ENCODE results near the gene RAB11FIP4. TPM values are rescaled to one million over a fixed set of nuclear protein-coding genes. Genes with fewer than 3 reads are reported as not detected.

The RAB11FIP4 gene
- total RNA-seq, 1 experiment from 2014 or later, result 15.1 TPM

DNA sequence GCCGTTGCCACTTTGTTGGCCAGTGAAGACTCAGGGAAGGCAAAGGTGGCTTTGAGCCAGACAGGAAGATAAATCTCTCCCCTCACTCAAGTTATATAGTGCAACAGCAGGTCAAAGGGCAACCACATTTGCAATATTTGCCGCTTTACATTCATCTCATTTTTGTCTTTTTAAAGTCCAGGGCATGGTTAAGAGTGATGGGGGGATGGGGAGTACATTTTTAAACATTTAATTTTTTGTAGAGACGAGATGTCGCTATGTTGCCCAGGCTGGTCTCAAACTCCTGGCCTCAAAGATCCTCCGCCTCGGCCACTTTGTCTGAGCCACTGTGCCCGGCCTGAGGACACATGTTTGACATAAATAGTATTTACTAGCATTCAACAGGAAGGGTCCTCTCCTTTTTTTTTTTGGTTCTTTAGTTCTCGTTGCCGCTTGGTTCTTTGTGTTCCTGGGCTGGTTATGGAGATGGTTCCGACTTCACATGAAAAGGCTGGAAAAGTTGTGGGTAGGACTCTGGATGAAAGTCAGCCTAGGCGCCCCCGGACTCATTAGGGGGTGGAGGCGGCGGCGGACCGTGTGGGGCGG, 95.7 kb downstream of the RAB11FIP4 start:
- ATAC-seq (no peak), DNase-seq (ENCODE audit: low read depth, low spot score) (no peak)
- TF ChIP-seq, protein P1, sequence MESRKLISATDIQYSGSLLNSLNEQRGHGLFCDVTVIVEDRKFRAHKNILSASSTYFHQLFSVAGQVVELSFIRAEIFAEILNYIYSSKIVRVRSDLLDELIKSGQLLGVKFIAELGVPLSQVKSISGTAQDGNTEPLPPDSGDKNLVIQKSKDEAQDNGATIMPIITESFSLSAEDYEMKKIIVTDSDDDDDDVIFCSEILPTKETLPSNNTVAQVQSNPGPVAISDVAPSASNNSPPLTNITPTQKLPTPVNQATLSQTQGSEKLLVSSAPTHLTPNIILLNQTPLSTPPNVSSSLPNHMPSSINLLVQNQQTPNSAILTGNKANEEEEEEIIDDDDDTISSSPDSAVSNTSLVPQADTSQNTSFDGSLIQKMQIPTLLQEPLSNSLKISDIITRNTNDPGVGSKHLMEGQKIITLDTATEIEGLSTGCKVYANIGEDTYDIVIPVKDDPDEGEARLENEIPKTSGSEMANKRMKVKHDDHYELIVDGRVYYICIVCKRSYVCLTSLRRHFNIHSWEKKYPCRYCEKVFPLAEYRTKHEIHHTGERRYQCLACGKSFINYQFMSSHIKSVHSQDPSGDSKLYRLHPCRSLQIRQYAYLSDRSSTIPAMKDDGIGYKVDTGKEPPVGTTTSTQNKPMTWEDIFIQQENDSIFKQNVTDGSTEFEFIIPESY (IDR thresholded peaks at IDR 0.05; ENCODE audit: extremely low read depth, insufficient replicate concordance, low read length), result no peak
- TF ChIP-seq EGR1 (IDR thresholded peaks at IDR 0.05; ENCODE audit: low read depth), result no peak
- TF ChIP-seq REST (IDR thresholded peaks at IDR 0.05; ENCODE audit: low read depth), result no peak
- no peak for TF ChIP-seq EZH2phosphoT487 (IDR thresholded peaks at IDR 0.05; ENCODE audit: borderline replicate concordance)
- TF ChIP-seq JUND (IDR thresholded peaks at IDR 0.05), result no peak
- no peak for TF ChIP-seq CBX3 (IDR thresholded peaks at IDR 0.05; ENCODE audit: low read depth)
- no peak for TF ChIP-seq ZNF274 (IDR thresholded peaks at IDR 0.05; ENCODE audit: low read depth, low read length)
- TF ChIP-seq, protein P2, sequence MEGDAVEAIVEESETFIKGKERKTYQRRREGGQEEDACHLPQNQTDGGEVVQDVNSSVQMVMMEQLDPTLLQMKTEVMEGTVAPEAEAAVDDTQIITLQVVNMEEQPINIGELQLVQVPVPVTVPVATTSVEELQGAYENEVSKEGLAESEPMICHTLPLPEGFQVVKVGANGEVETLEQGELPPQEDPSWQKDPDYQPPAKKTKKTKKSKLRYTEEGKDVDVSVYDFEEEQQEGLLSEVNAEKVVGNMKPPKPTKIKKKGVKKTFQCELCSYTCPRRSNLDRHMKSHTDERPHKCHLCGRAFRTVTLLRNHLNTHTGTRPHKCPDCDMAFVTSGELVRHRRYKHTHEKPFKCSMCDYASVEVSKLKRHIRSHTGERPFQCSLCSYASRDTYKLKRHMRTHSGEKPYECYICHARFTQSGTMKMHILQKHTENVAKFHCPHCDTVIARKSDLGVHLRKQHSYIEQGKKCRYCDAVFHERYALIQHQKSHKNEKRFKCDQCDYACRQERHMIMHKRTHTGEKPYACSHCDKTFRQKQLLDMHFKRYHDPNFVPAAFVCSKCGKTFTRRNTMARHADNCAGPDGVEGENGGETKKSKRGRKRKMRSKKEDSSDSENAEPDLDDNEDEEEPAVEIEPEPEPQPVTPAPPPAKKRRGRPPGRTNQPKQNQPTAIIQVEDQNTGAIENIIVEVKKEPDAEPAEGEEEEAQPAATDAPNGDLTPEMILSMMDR (IDR thresholded peaks at IDR 0.05 in 2 of 3, conservative IDR thresholded peaks at IDR 0.05 in 1 of 3; ENCODE audit: borderline replicate concordance in 1 of 3, insufficient read depth in 1 of 3, low read depth in 2 of 3, low read length in 2 of 3), result no peak
- no peak for TF ChIP-seq RAD21 (IDR thresholded peaks at IDR 0.05; ENCODE audit: low read depth)
- TF ChIP-seq FOSL1 (IDR thresholded peaks at IDR 0.05; ENCODE audit: low read depth), result no peak
- no peak for TF ChIP-seq MAX (IDR thresholded peaks at IDR 0.05)
- TF ChIP-seq ZFX (IDR thresholded peaks at IDR 0.05), result no peak
- H3K4me2 ChIP-seq (ENCODE audit: low read length), result peak overlapping the region; percentile 100
- TSS peak; percentile 73 for BruUV-seq (replicated peaks)
- peak overlapping the region; percentile 60 for H3K27ac ChIP-seq (ENCODE audit: low read depth, low read length)
- peaks cover 23 to 30% of the 10 kb centered on the region in 2 experiments for H3K4me1 ChIP-seq (ENCODE audit: control insufficient read depth in 1 of 2, insufficient read depth in 2 of 2, low read length in 2 of 2)
- peak overlapping the region; percentile 98 for H2AFZ ChIP-seq (ENCODE audit: low read depth, low read length, poor library complexity, severe bottlenecking)
- no peaks in the 10 kb centered on the region for H3K9me2 ChIP-seq (ENCODE audit: insufficient read depth)
- peak overlapping the region; percentile 46 to 68 for H3K4me3 ChIP-seq (replicated peaks in 1 of 2; ENCODE audit: low read depth in 1 of 2, low read length in 2 of 2)
- H3K36me3 ChIP-seq (ENCODE audit: control insufficient read depth in 1 of 2, insufficient read depth in 2 of 2, low read length in 2 of 2), result no peaks in the 10 kb centered on the region
- intact Hi-C loops (cut with micrococcal nuclease), result no loop called here
- POLR2A ChIA-PET, result interaction anchor here (0.6 to 2.0 kb wide), 6 partner anchors 8 to 72 kb away, joined by 3 to 11 read pairs (median 6); no protein-coding TSS in a partner anchor
- RAD21 ChIA-PET (ENCODE audit: low non-redundant PET in 1 of 2, low total read pairs in 2 of 2, uncharacterized antibody in 2 of 2, unreplicated experiment in 2 of 2), result interaction anchor here in 1 of 2 experiments (0.7 kb wide), 1 partner anchor 30 kb away, joined by 4 read pairs; no protein-coding TSS in a partner anchor
- H3K9me3 ChIP-seq (ENCODE audit: control insufficient read depth in 1 of 2, insufficient read depth in 1 of 2, low read depth in 1 of 2, low read length in 2 of 2), result no peaks in the 10 kb centered on the region
- H4K20me1 ChIP-seq (ENCODE audit: insufficient read depth), result no peaks in the 10 kb centered on the region
- no peaks in the 10 kb centered on the region for H3K27me3 ChIP-seq (ENCODE audit: insufficient read depth, low read length)
- peak overlapping the region; percentile 67 for H3K9ac ChIP-seq (ENCODE audit: low read length)
- peaks cover 3% of the 10 kb centered on the region; the same call in 1 of the 2 replicates for H3K79me2 ChIP-seq (ENCODE audit: insufficient read depth, low read length)
- CTCF ChIA-PET, result interaction anchor here (0.6 to 1.5 kb wide), 5 partner anchors 13 to 355 kb away, joined by 3 to 6 read pairs (median 4); no protein-coding TSS in a partner anchor

Data from HCT116 (cell line).